ENCODE data around the gene CDC42EP4.

Gene CDC42EP4

DNA sequence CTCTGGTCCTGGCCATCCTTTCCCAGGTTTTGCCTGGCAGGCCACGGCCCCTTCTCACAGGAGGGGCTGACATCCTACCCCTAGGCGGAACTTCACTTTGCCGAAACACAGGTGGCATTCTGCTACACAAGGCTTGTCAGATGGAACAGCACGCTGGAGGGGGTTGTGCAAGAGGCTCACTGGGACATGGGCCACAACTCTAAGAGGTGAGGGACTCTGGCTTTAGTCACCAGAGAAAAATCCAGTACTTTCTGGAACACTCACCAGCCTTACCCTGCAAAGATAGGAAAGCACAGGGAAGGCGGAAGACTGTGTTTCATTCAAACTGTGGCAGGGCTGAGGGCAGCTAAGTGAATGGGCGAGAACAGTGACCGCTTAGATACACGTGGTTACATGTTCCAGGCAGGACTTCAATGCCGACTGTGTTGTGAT is 18.3 kb downstream of the CDC42EP4 start:
- peak; percentile 66 for DNase-seq

- no peak for DNase-seq
Measured at GRCh38 chr17:73293031-73293430, 18.8 kb downstream of the CDC42EP4 start.

DNA sequence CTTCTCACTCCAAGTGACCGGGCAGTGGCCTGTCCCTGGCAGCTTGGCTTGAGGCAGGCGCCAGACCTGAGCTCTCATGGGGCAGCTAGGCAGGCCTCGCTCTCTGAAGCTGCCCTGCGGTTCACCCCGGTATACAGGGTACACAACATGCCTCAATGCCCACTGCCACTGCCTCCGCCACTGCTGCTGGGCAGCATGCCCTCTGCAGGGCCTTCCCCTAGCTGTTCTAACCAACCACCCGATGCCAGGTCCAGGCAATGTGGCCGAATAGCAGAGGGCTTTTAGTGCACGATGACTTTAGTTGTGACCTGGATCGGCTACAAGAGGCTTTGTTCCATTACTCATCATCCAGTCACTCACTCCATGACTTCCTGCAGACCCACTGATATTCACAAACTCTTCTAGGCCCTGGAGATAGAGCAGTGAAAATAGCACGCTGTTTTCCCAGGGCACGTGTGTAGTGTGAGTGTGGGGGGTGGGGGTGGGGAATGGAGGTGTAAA is 19.7 kb downstream of the CDC42EP4 start:
- peak; percentile 54 for DNase-seq

DNA sequence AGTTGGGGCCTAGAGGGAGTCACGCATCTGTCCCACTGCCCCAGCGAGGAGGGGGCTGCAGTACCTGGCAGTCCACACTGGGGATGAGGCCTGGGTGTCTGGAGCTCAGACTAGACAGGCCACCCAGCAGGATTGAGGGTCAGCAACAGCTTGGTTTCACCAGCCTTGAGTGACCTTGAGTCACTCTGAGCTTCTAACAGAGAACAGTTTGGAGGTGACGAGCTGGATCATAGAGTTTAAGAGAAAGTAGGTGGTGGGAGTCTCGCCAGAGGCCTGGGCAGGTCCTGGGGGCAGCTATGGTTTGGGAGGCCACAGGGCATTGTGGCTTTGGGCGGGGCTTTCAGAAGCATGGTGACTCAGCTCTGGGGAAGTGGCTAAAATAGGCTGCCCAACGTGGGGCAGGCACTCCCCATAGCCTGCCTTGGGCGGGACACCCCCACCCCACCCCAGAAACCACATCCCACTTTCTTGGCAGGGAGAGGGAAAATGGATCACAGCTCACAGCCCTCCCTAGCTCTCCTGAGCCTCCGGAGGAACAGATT is 20.5 kb downstream of the CDC42EP4 start:
- peak; percentile 89 for DNase-seq

- DNase-seq = no peak
Measured at GRCh38 chr17:73290399-73291259, 21.2 kb downstream of the CDC42EP4 start.

DNA sequence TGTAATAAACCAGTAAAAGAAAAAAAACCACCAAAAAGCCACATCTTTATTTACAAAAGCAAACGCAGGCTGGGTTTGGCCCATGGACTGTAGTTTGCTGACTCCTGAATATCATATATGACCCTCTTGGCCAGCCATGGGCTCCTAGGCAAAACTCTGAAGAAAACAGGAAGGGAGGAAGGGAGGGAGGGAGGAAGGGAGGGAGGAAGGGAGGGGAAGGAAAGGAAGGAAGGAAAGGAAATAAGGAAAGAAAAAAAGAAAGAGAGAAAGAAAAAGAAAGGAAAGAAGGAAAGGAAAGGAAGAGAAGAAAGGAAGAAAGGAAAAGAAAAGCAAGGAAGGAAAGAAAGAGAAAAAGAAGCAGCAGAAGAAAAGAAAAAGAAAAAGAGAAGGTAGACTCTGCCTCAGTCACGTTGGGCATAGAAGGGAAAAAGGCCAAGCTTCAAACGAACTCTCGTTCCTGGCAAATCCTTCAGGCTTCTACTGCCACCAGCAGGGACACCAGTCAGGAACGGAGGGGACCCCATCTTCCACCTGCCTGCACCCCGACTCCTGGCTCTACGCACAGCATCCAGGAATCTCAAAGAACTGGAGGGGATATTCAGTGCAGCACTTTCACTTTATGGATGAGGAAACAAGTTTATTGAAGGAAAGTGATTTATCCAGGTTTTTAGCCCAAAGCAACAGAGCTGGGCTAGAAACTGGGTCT is 22.1 kb downstream of the CDC42EP4 start:
- DNase-seq = no peak

DNA sequence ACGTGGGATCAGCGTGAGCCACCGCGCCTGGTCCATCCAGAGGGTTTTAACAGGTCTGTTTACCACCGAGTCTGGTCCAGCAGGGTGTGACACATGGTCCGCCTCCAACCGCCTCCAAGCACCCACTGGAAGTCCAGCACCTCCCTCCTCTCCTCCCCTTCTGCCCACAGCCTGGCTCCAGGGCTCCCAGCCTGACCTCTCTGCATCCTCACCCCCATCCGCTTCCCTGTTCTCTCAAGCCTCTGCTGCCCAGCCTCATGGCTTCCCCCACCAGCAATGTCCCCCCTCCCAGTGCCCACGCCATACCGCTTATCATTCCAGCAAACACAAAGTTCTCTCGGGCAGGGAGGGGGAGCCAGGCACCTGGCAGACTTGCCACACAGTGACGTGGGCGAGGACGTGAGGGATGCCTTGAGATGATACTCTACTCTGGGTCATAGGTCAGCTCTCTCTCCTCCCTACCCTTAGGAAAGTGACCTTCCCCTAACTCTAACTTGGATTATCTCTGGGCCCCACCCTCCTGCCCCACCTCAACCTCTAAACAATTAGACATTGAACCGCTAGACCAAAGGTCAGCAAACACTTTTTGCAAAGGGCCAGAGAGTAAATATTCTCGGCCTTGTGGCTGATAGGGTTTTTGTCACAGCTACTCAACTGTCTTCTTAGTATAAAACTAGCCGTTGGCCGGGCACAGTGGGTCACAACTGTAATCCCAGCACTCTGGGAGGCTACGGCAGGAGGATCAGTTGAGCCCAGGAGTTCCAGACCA is 23.1 kb downstream of the CDC42EP4 start:
- no peak for DNase-seq

GRCh38 chr17:73286863-73287296 is 24.9 kb downstream of the CDC42EP4 start:
- peak; percentile 57 for DNase-seq

DNA sequence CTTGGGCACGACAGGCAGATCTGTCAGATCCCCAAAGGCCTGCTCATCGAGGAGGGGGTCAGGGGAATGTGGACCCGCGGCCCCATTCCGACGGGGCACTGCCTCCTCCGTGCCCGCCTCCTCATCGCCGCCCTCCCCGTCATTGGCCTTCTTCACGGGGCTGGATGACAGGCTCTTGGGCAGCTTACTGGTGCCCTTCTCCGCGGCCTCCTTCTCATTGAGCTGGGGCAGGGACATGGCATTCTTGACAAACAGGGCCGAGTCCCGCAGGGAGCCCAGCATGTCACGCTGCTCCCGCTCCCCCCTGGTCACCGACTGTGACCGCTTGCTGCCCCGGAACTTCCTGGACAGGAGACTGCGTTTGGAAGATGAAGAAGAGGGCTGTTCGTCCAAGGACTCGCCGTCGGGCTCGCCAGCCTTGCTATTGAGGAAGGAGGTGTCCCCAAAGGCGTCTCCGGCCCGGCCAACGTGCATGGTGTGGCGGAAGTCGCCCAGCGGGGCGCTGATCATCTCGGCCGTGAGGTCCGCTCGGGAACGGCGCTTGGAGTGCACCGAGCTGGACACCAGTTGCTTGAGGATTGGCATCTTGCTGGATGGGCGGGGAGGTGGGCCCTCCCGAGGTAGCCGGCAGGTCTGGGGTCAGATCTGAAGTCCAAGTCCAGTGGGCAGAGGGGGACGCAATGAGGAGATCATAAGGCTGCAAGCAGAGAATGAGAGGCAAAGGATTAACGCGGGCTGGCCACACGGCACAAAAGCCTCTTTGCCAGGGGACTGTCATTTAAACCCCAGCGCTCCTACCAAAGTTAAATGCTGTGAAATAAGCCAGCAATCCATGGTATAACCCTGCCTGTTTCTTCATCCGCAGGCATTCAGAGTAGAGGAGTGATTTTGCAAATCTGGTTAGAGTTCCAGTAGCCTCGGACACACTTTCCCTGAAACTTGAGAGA is 25.6 kb downstream of the CDC42EP4 start:
- no peak for DNase-seq

DNA sequence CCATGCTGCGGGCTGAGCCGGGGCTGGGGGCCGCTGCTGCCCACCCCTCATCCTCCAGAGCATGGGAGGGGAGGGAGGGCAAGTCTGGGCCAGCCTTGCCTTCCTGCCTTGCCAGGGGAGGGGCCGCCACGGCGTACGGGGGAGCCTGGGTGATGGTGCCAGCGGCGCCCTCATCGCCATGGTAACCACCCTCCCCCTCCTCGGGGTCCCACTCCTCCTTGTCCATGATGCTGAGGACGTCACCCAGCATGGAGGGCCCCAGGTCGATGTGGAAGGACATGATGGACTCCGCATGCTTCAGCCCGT is 26.2 kb downstream of the CDC42EP4 start:
- DNase-seq = no peak

DNA sequence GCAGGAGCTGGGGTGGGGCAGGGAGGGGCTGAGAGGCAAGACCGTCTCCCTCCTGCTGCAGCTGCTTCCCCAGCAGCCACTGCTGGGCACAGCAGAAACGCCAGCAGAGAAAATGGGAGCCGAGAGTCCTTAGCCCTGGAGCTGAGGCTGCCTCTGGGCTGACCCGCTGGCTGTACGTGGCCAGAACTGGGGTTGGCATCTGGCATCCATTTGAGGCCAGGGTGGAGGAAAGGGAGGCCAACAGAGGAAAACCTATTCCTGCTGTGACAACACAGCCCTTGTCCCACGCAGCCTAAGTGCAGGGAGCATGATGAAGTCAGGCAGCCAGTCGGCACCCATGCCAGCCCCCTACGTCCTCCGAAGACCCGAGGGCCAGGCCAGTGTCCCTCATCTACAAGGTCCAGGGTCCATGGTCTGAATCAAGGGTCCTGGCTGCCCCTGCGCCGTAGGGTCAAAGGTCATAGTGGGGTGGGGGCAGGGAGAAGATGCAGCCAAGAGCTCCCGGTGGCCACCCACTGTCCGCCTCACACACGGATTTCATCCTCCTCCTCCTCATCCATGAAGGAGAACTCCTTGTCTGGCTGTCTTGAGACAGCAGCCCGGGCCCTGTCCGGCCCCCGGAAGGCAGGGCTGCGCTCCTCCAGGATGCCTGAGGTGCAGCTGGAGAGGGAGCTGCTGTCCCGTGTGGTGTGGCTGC is 26.7 kb downstream of the CDC42EP4 start:
- no peak for DNase-seq

DNA sequence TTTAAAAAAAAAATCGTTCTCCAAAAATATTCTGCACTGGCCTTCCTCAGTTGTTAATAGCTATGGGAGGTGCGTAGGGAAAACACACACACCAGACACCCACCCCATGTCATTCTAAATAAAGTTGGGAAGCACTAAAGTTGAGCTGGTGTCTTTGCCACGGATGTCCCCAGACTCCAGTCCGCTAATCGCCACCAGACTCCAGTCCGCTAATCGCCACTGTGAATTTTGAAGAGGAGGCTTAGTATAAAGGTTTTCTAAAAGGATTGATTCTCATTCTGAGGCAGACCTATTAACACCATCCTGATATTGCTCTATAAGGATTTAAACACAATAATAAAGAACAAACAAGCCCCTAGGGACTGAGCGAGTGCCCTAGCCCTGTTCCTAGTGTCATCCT is 27.4 kb downstream of the CDC42EP4 start:
- DNase-seq = no peak

- peak; percentile 35 for DNase-seq
Measured at GRCh38 chr17:73283841-73284282, 27.9 kb downstream of the CDC42EP4 start.

- DNase-seq = no peak
Measured at GRCh38 chr17:73283250-73283649, 28.6 kb downstream of the CDC42EP4 start.

- no peak for DNase-seq
Measured at GRCh38 chr17:73282629-73283028, 29.2 kb downstream of the CDC42EP4 start.

DNA sequence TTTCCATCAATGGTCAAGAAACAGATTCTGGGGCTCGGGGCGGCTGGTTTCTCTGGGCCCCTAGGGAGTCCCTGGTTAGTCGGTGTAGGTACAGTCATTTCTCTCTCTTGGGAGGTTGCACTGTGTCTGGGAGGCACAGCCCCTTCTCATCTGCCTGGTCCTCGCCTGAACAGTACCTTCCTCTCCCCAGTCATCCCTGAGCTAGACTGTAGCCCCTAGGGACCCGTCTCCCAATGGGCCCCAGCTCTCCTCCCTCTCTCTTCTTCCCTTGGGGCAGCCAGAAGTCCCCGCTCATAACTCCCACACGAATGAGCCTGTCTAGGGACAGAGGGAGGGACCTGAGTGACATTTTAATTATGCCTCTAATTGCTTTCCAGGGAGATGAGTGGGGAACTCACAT is 29.9 kb downstream of the CDC42EP4 start:
- no peak for DNase-seq

- DNase-seq = no peak
Measured at GRCh38 chr17:73280191-73280590, 31.6 kb downstream of the CDC42EP4 start.

- no peak for DNase-seq
Measured at GRCh38 chr17:73279704-73280103, 32.1 kb downstream of the CDC42EP4 start.

DNA sequence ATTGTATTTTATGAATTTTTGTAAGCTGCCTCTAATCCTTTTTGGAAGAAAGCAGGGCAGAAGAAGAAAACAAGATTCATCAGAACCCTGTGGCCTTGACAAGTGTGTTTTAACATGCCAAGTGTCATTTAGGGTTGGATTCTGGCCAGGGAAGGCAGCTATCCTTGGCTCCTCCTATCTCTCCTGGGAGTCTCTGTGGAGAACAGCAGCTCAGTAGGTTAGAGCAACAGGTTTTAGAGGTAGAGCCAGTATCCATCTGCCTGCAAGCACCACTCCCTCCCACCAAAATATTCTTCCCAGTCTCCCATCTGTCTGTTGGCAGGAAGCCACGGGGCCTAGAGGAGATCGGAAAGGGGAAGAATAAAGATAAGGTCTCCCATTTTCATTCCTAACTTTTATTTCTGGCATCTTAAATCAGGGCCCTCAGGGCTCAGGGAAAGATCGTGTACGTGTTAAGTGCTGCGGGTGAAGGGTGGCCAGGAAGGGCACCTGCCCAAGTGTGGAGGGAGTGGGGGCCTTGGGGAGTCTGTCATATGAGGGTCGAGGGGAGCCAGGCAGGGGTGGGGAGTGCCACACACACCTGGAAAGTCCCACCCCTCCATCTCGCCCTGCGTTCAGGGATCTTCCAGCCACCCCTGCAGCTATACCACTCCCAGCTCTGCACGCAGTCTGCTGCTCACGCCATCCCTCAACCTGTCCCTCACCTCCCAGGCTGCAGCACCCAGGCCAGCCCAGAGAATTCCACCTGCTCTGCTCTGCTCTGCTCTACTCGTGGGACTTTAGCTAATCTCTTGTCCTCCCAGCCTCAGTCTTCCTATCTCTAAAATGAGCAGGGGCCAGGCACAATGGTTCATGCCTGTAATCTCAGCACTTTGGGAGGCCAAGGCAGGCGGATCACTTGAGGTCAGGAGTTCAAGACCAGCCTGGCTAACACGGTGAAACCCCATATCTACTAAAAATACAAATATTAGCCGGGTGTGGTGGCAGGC is 33.0 kb downstream of the CDC42EP4 start:
- DNase-seq = peak; percentile 32

DNA sequence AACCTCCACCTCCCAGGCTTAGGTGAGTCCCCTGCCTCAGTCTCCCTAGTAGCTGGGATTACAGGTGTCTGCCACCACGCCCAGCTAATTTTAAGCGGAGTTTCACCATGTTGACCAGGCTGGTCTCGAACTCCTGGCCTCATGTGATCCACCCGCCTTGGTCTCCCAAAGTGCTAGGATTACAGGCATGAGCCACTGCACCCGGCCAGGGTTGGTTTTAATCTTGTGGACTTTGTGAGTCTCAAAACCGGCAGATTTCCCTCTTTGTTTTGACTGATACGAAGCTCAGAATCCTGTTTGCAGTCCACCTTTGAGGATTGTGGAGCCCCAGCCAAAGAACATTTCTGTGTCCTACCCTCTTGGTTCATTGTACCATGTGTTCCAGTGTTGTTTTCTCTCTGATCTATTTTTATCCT is 33.7 kb downstream of the CDC42EP4 start:
- no peak for DNase-seq
